Measurements from ENCODE around the gene RAB19. TPM values are rescaled to one million over a fixed set of nuclear protein-coding genes. Genes with fewer than 3 reads are reported as not detected.

The RAB19 gene, protein sequence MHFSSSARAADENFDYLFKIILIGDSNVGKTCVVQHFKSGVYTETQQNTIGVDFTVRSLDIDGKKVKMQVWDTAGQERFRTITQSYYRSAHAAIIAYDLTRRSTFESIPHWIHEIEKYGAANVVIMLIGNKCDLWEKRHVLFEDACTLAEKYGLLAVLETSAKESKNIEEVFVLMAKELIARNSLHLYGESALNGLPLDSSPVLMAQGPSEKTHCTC
- total RNA-seq = 0.52 TPM

DNA sequence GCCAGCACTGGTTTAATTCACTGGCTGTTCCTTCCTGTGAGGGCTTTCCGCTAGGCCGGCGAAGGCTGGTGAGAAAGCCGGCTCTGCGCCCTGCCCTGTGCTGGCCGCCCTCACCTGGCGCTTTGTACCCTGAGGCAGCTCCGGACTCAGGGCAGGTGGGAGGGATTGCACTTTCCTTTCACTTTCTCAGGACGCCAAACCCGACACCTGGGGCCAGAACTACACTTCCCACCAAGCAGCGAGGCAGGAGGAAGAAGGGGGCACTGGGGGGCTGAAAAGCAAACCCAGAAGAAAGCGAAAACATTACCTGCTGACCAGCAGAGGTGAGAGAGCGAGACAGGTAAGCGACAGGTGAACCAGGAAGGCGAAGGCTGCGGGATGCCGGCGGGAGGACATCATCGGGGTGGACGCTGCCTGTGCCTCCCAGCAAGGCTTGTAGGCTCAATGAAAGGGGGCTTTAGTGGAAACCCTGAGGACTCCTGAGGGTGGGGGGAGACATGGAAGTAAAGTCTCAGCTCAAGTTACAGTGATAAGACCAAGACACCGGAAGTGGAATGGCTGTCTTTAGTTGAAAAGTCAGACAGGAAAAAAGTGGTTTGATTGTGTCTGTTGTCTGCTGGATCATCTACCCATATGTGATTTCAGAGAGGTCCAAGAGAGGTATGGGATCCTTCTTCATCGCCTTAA lies at the start of gene RAB19:
Gene RAB19, plus strand, starts transcription at position 181 of the 687 bp plus-strand sequence. CDS start 3,589 bp downstream, outside the sequence.
- Histone ChIP-seq H3K9me3 (ENCODE audit: control insufficient read depth in 3 of 3, low read length in 3 of 3) (peaks cover 0 to 2% (median 0%) of the 10 kb centered on the region in 3 donors), H3K27ac (ENCODE audit: low read depth, low read length) (no peak within 1 kb of the TSS), H3K27me3 (ENCODE audit: control insufficient read depth in 3 of 3, insufficient read depth in 3 of 3, low read length in 3 of 3) (peaks cover 7 to 23% (median 9%) of the 10 kb centered on the region in 3 donors), H3K9ac (ENCODE audit: low read depth in 1 of 3, low read length in 3 of 3) (peak within 1 kb of the TSS in 2 of 3 donors; percentile 14 to 25), H3K36me3 (ENCODE audit: control insufficient read depth in 3 of 3, insufficient read depth in 3 of 3, low read length in 3 of 3) (no peaks in the 10 kb centered on the region), H3K4me3 (ENCODE audit: low read length in 3 of 3) (peak within 1 kb of the TSS; percentile 58 to 64 (median 59)), H3K4me1 (ENCODE audit: control insufficient read depth in 3 of 3, insufficient read depth in 3 of 3, low read length in 3 of 3) (peaks cover 5 to 8% (median 7%) of the 10 kb centered on the region in 3 donors)

DNA sequence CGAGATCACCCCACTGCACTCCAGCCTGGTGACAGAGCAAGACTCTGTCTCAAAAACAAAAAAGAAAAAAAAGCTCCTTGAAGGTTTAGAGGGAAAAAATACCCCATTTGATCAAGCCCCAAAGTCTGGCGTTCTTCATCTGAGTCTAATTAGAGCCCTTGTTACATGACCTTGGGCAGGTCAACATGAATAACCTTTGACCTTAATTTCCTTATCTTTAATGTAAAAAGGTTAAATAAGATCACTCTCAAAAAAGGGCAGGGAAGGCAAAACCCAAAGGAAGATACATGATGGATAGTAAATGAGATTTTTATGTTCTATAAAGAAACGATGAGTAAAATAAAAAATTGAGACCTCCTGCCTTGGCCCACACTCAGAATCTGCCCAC lies 45.8 kb upstream of the RAB19 start:
- Histone ChIP-seq H3K27ac (ENCODE audit: low read depth, low read length) (no peak overlapping the region), H3K9me3 (ENCODE audit: control insufficient read depth in 3 of 3, low read length in 3 of 3) (no peaks in the 10 kb centered on the region), H3K27me3 (ENCODE audit: control insufficient read depth in 3 of 3, insufficient read depth in 3 of 3, low read length in 3 of 3) (no peaks in the 10 kb centered on the region), H3K9ac (ENCODE audit: low read depth in 1 of 3, low read length in 3 of 3) (no peak overlapping the region), H3K4me3 (ENCODE audit: low read length in 3 of 3) (no peak overlapping the region), H3K4me1 (ENCODE audit: control insufficient read depth in 3 of 3, insufficient read depth in 3 of 3, low read length in 3 of 3) (no peaks in the 10 kb centered on the region), H3K36me3 (ENCODE audit: control insufficient read depth in 3 of 3, insufficient read depth in 3 of 3, low read length in 3 of 3) (peaks cover 4 to 11% (median 6%) of the 10 kb centered on the region in 3 donors)

DNA sequence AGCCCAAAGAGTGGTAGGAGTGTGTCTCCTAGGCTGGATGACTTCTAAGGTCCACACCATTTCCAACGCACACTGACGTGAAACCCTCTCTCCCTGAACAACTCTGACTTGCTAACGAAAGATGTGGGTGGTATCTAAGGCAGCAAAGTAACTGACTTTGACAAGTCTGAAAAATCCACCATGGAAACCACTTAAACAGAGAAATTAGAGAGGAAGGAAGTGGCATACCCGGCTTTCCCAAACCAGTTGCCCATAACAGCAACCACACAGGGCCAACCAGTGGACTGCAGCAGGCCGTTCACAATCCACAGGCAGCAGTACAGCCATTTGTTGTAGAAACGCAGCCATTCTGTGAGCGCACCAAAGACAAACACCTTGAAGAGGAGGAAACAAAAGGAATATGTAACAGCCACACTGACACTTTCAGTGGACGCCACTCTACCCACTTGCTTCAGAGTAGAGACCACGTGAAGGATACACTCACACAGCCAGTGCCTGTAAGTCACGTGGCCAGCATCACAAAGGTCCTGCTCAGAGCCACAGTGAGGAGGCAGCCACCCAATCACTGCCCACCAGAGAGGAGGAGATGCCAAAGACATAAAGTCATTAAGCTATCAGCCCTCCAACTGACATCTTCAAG lies 45.3 kb upstream of the RAB19 start:
- Histone ChIP-seq H3K9ac (ENCODE audit: low read depth in 1 of 3, low read length in 3 of 3) (no peak overlapping the region), H3K4me1 (ENCODE audit: control insufficient read depth in 3 of 3, insufficient read depth in 3 of 3, low read length in 3 of 3) (no peaks in the 10 kb centered on the region), H3K9me3 (ENCODE audit: control insufficient read depth in 3 of 3, low read length in 3 of 3) (no peaks in the 10 kb centered on the region), H3K4me3 (ENCODE audit: low read length in 3 of 3) (no peak overlapping the region), H3K27me3 (ENCODE audit: control insufficient read depth in 3 of 3, insufficient read depth in 3 of 3, low read length in 3 of 3) (no peaks in the 10 kb centered on the region), H3K36me3 (ENCODE audit: control insufficient read depth in 3 of 3, insufficient read depth in 3 of 3, low read length in 3 of 3) (peaks cover 4 to 9% (median 4%) of the 10 kb centered on the region in 3 donors), H3K27ac (ENCODE audit: low read depth, low read length) (no peak overlapping the region)

- Histone ChIP-seq H3K4me1 (ENCODE audit: control insufficient read depth in 3 of 3, insufficient read depth in 3 of 3, low read length in 3 of 3) (no peaks in the 10 kb centered on the region), H3K9ac (ENCODE audit: low read depth in 1 of 3, low read length in 3 of 3) (no peak overlapping the region), H3K9me3 (ENCODE audit: control insufficient read depth in 3 of 3, low read length in 3 of 3) (no peaks in the 10 kb centered on the region), H3K36me3 (ENCODE audit: control insufficient read depth in 3 of 3, insufficient read depth in 3 of 3, low read length in 3 of 3) (peaks cover 0 to 4% (median 2%) of the 10 kb centered on the region in 3 donors), H3K27me3 (ENCODE audit: control insufficient read depth in 3 of 3, insufficient read depth in 3 of 3, low read length in 3 of 3) (no peaks in the 10 kb centered on the region), H3K4me3 (ENCODE audit: low read length in 3 of 3) (no peak overlapping the region), H3K27ac (ENCODE audit: low read depth, low read length) (no peak overlapping the region)
Measured at GRCh38 chr7:140360697-140361229, 43.1 kb upstream of the RAB19 start.

DNA sequence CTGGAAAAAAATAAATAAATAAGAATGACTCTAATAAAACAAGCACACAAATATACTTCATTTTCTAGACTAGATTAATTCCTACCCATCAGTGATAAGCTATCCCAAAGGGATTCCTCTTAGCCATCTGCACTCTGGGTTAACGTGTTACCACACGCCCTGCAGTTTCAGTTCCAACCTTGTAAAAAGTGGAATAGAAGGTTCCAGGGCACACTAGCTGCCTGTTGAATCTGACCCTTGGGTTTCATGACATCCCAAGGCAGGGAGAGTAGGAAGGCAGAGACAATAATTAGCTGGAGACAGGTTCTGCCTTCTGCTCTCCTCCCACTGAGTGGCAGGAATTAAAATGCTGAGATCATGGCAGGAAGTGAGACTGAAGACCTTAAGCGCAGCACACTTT lies 39.0 kb upstream of the RAB19 start:
- H3K36me3 ChIP-seq (ENCODE audit: control insufficient read depth in 3 of 3, insufficient read depth in 3 of 3, low read length in 3 of 3) = peaks cover 0 to 9% (median 7%) of the 10 kb centered on the region in 3 donors

DNA sequence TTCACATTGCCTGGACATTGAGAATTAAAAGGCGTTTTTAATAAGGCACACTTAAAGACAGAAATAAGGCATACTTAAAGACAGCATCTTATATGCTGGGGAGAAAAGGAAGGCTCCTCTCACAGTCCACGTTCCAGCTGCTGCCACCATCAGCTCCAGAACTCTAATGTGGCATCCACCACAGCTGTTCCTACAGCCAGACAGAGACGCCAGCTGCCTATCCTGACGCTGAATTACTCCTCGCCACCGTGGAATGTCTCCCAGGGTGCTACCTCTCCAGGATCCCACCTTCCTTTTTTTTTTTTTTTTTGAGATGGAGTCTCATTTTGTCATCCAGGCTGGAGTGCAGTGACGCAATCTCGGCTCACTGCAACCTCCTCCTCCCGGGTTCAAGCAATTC lies 36.3 kb upstream of the RAB19 start:
- Histone ChIP-seq H3K36me3 (ENCODE audit: control insufficient read depth in 3 of 3, insufficient read depth in 3 of 3, low read length in 3 of 3) (peaks cover 0 to 9% (median 7%) of the 10 kb centered on the region in 3 donors), H3K27ac (ENCODE audit: low read depth, low read length) (no peak overlapping the region), H3K4me1 (ENCODE audit: control insufficient read depth in 3 of 3, insufficient read depth in 3 of 3, low read length in 3 of 3) (no peaks in the 10 kb centered on the region), H3K4me3 (ENCODE audit: low read length in 3 of 3) (no peak overlapping the region), H3K9me3 (ENCODE audit: control insufficient read depth in 3 of 3, low read length in 3 of 3) (no peaks in the 10 kb centered on the region), H3K9ac (ENCODE audit: low read depth in 1 of 3, low read length in 3 of 3) (no peak overlapping the region), H3K27me3 (ENCODE audit: control insufficient read depth in 3 of 3, insufficient read depth in 3 of 3, low read length in 3 of 3) (no peaks in the 10 kb centered on the region)

More for the DNA sequence above, 39.0 kb upstream of the RAB19 start:
- no peak overlapping the region for H3K27ac ChIP-seq (ENCODE audit: low read depth, low read length)
- no peaks in the 10 kb centered on the region for H3K4me1 ChIP-seq (ENCODE audit: control insufficient read depth in 3 of 3, insufficient read depth in 3 of 3, low read length in 3 of 3)
- no peaks in the 10 kb centered on the region for H3K9me3 ChIP-seq (ENCODE audit: control insufficient read depth in 3 of 3, low read length in 3 of 3)
- H3K27me3 ChIP-seq (ENCODE audit: control insufficient read depth in 3 of 3, insufficient read depth in 3 of 3, low read length in 3 of 3) = no peaks in the 10 kb centered on the region
- H3K9ac ChIP-seq (ENCODE audit: low read depth in 1 of 3, low read length in 3 of 3) = no peak overlapping the region
- no peak overlapping the region for H3K4me3 ChIP-seq (ENCODE audit: low read length in 3 of 3)

GRCh38 chr7:140369294-140369693 lies 34.6 kb upstream of the RAB19 start:
- Histone ChIP-seq H3K4me3 (ENCODE audit: low read length in 3 of 3) (no peak overlapping the region), H3K36me3 (ENCODE audit: control insufficient read depth in 3 of 3, insufficient read depth in 3 of 3, low read length in 3 of 3) (peaks cover 0 to 7% (median 7%) of the 10 kb centered on the region in 3 donors), H3K9me3 (ENCODE audit: control insufficient read depth in 3 of 3, low read length in 3 of 3) (no peaks in the 10 kb centered on the region), H3K27ac (ENCODE audit: low read depth, low read length) (no peak overlapping the region), H3K9ac (ENCODE audit: low read depth in 1 of 3, low read length in 3 of 3) (no peak overlapping the region), H3K4me1 (ENCODE audit: control insufficient read depth in 3 of 3, insufficient read depth in 3 of 3, low read length in 3 of 3) (no peaks in the 10 kb centered on the region), H3K27me3 (ENCODE audit: control insufficient read depth in 3 of 3, insufficient read depth in 3 of 3, low read length in 3 of 3) (no peaks in the 10 kb centered on the region)

- no peak overlapping the region for H3K27ac ChIP-seq (ENCODE audit: low read depth, low read length)
- H3K27me3 ChIP-seq (ENCODE audit: control insufficient read depth in 3 of 3, insufficient read depth in 3 of 3, low read length in 3 of 3) = no peaks in the 10 kb centered on the region
- peaks cover 11 to 15% (median 11%) of the 10 kb centered on the region in 3 donors for H3K36me3 ChIP-seq (ENCODE audit: control insufficient read depth in 3 of 3, insufficient read depth in 3 of 3, low read length in 3 of 3)
- H3K4me3 ChIP-seq (ENCODE audit: low read length in 3 of 3) = no peak overlapping the region
- H3K9ac ChIP-seq (ENCODE audit: low read depth in 1 of 3, low read length in 3 of 3) = no peak overlapping the region
- H3K4me1 ChIP-seq (ENCODE audit: control insufficient read depth in 3 of 3, insufficient read depth in 3 of 3, low read length in 3 of 3) = no peaks in the 10 kb centered on the region
- H3K9me3 ChIP-seq (ENCODE audit: control insufficient read depth in 3 of 3, low read length in 3 of 3) = no peaks in the 10 kb centered on the region
Measured at GRCh38 chr7:140375323-140375722, 28.5 kb upstream of the RAB19 start.

DNA sequence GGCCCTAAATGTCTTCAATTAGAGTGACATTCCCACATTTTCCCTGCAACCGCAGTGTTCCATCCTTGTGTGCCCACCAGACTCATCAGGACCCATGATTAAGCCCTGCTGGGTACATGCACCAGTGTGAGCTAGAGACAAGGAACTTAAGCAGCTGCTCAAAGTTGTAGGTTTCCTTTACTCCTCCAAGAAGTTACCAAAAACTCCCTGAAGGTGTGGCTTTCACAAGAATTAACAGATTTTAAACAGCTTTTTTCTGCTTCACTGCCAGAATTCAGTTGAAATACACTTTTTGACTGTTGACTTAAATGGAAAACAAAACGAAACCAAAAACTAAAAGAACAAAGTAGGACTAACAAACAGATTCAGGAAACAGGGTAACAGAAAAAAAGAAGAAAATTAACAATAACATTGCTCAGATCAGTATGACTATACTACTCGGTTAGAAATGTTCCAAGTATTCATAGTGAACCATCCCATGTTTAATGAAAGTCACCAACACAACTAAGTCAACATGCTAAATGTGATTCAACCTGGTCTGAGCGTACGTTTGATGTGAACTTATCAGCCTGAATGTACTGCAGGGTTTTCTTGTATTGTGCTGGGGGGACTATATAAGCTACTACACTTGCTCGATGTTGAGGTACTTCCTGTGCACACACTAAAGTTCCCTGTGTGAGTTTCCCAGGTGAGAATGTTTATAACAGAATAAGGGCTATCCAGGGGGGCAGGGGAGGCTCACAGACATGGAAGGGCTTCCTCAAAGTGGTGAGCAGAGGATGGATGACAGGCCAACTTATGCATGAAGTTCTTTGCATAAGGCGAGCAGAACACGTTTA lies 27.7 kb upstream of the RAB19 start:
- Histone ChIP-seq H3K4me1 (ENCODE audit: control insufficient read depth in 3 of 3, insufficient read depth in 3 of 3, low read length in 3 of 3) (no peaks in the 10 kb centered on the region), H3K27me3 (ENCODE audit: control insufficient read depth in 3 of 3, insufficient read depth in 3 of 3, low read length in 3 of 3) (no peaks in the 10 kb centered on the region), H3K27ac (ENCODE audit: low read depth, low read length) (no peak overlapping the region), H3K36me3 (ENCODE audit: control insufficient read depth in 3 of 3, insufficient read depth in 3 of 3, low read length in 3 of 3) (peaks cover 11 to 15% (median 11%) of the 10 kb centered on the region in 3 donors), H3K4me3 (ENCODE audit: low read length in 3 of 3) (no peak overlapping the region), H3K9ac (ENCODE audit: low read depth in 1 of 3, low read length in 3 of 3) (no peak overlapping the region), H3K9me3 (ENCODE audit: control insufficient read depth in 3 of 3, low read length in 3 of 3) (no peaks in the 10 kb centered on the region)

Data from skeletal muscle tissue (tissue), 4 donors.